KMS-11 (cell line): Measurements from ENCODE around the gene ESYT2.

Experiments
- H2AFZ ChIP-seq: fragments of 200-600 bp; sonication (generic); 2 replicates; pipeline ENCODE4 v1.6.1; 2016; ENCODE audit warnings: antibody characterized with exemption, mixed run types, low read depth
- H3K27ac ChIP-seq: fragments of 200-600 bp; sonication (generic); 2 replicates; pipeline ENCODE4 v1.6.1; 2016; ENCODE audit warnings: mild to moderate bottlenecking, mixed run types
- H3K27me3 ChIP-seq: fragments of 200-600 bp; sonication (generic); 2 replicates; pipeline ENCODE4 v1.6.1; 2017; ENCODE audit warnings: mild to moderate bottlenecking, low read depth, mixed run types, moderate library complexity; ENCODE audit not compliant: insufficient read depth
- H3K36me3 ChIP-seq: fragments of 200-600 bp; sonication (generic); 2 replicates; pipeline ENCODE4 v1.6.1; 2017; ENCODE audit warnings: mild to moderate bottlenecking, mixed run types; ENCODE audit not compliant: insufficient read depth
- H3K4me1 ChIP-seq: fragments of 200-600 bp; sonication (generic); 2 replicates; pipeline ENCODE4 v1.6.1; 2016; ENCODE audit warnings: mild to moderate bottlenecking, low read depth, mixed run types; ENCODE audit not compliant: poor library complexity, severe bottlenecking
- H3K4me2 ChIP-seq: fragments of 200-600 bp; sonication (generic); 2 replicates; pipeline ENCODE4 v1.7.0; 2016; ENCODE audit warnings: mild to moderate bottlenecking, mixed run types
- H3K4me3 ChIP-seq: fragments of 200-600 bp; sonication (generic); IDR thresholded peaks from 2 replicates; pipeline ENCODE4 v1.6.1; 2017; ENCODE audit warnings: low read depth, low read length, mixed read lengths; ENCODE audit not compliant: insufficient read depth
- H3K79me2 ChIP-seq: fragments of 200-600 bp; sonication (generic); 2 replicates; pipeline ENCODE4 v1.6.1; 2016; ENCODE audit warnings: low read depth, mixed run types; ENCODE audit not compliant: insufficient read depth
- H3K9ac ChIP-seq: fragments of 200-600 bp; sonication (generic); 2 replicates; pipeline ENCODE4 v1.6.1; 2016; ENCODE audit warnings: mild to moderate bottlenecking, mixed run types
- H4K20me1 ChIP-seq: fragments of 200-600 bp; sonication (generic); 2 replicates; pipeline ENCODE4 v1.6.1; 2016; ENCODE audit warnings: mild to moderate bottlenecking, mixed run types; ENCODE audit not compliant: insufficient read depth
- CTCF ChIP-seq: fragments of 200-600 bp; sonication (generic); conservative IDR thresholded peaks from 2 replicates; pipeline ENCODE4 v1.6.1; 2017; ENCODE audit warnings: low read depth, mild to moderate bottlenecking, antibody characterized with exemption, low read length, moderate library complexity, mixed read lengths

ESYT2 gene

GRCh38 chr7:158685693-158686092, 143.6 kb downstream of the ESYT2 start:
- Histone ChIP-seq H3K4me3 (no peak overlapping the region), H3K4me1 (peaks cover 15% of the 10 kb centered on the region), H3K27ac (no peak overlapping the region), H3K36me3 (peaks cover 41% of the 10 kb centered on the region; the same call in 1 of the 2 replicates), H3K9ac (no peak overlapping the region), H3K27me3 (no peaks in the 10 kb centered on the region), H2AFZ (no peak overlapping the region), H4K20me1 (0 out of 2 replicates have a peak, but pooled peaks cover 2% of the 10 kb centered on the region), H3K4me2 (no peak overlapping the region), H3K79me2 (peaks cover 6% of the 10 kb centered on the region; the same call in 1 of the 2 replicates)
- no peak for TF ChIP-seq CTCF

GRCh38 chr7:158684329-158684728, 145.0 kb downstream of the ESYT2 start:
- Histone ChIP-seq H3K36me3 (peaks cover 38% of the 10 kb centered on the region; the same call in 1 of the 2 replicates), H3K4me3 (no peak overlapping the region), H3K9ac (no peak overlapping the region), H3K4me1 (peaks cover 15% of the 10 kb centered on the region), H3K27me3 (no peaks in the 10 kb centered on the region), H3K79me2 (no peaks in the 10 kb centered on the region), H4K20me1 (no peaks in the 10 kb centered on the region), H3K27ac (no peak overlapping the region), H3K4me2 (no peak overlapping the region), H2AFZ (no peak overlapping the region)
- TF ChIP-seq CTCF = no peak

GRCh38 chr7:158683541-158683940, 145.8 kb downstream of the ESYT2 start:
- no peak overlapping the region for H3K27ac ChIP-seq
- no peaks in the 10 kb centered on the region for H3K27me3 ChIP-seq
- no peak overlapping the region for H3K4me3 ChIP-seq
- no peak overlapping the region for H3K4me2 ChIP-seq
- no peaks in the 10 kb centered on the region for H4K20me1 ChIP-seq
- peaks cover 15% of the 10 kb centered on the region for H3K4me1 ChIP-seq
- H3K79me2 ChIP-seq = no peaks in the 10 kb centered on the region
- TF ChIP-seq CTCF = no peak
- no peak overlapping the region for H3K9ac ChIP-seq
- H2AFZ ChIP-seq = no peak overlapping the region
- peaks cover 40% of the 10 kb centered on the region; the same call in 1 of the 2 replicates for H3K36me3 ChIP-seq

GRCh38 chr7:158682456-158682855, 146.9 kb downstream of the ESYT2 start:
- Histone ChIP-seq H3K79me2 (no peaks in the 10 kb centered on the region), H2AFZ (no peak overlapping the region), H3K9ac (no peak overlapping the region), H3K36me3 (peaks cover 31% of the 10 kb centered on the region; the same call in 1 of the 2 replicates), H3K27ac (no peak overlapping the region), H3K4me3 (no peak overlapping the region), H3K4me2 (no peak overlapping the region), H3K4me1 (peaks cover 15% of the 10 kb centered on the region), H4K20me1 (no peaks in the 10 kb centered on the region), H3K27me3 (no peaks in the 10 kb centered on the region)
- TF ChIP-seq CTCF = no peak
